ENCODE results near the gene KSR1. TPM values are rescaled to one million over a fixed set of nuclear protein-coding genes. Genes with fewer than 3 reads are reported as not detected.
A peak's percentile ranks its signal among the peaks of the same experiment; 100 is the strongest.

KSR1 gene
- total RNA-seq, 1 donor from 2014 or later, result 60.6 TPM

DNA sequence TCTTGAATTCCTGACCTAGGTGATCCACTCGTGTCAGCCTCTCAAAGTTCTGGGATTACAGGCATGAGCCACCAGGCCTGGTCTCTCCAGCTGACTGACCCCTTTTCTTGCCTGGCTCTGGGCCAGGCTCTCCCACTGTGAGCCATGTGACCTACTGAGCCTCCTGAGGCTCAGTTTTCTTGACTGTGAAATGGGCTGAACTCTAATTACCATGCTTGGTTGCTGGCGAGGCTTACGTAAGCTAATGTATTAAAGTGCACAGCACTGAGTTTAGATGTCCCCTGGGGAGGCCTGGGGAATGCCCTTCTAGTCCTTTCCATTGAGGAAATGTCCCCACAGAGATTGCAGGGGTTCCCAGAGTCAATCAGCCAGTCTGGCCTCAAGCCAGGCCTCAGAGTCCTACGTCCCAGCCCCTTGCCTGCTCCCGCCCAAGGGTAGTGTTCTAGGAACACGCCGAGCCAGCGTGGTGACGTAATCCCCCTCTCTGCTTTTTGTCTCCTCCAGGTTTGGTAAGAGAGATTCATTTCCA, 129.0 kb downstream of the KSR1 start:
- Mint-ChIP-seq H3K9me3 (ENCODE audit: low read depth) (no peaks in the 10 kb centered on the region), H3K4me3 (ENCODE audit: unreplicated experiment) (no peak overlapping the region), H3K4me1 (ENCODE audit: low read depth) (peaks cover 62% of the 10 kb centered on the region), H3K36me3 (ENCODE audit: low read depth) (peaks cover 17% of the 10 kb centered on the region), H3K27me3 (ENCODE audit: low read depth) (no peaks in the 10 kb centered on the region), H3K27ac (ENCODE audit: unreplicated experiment) (peak overlapping the region; percentile 96)
- TF ChIP-seq, protein P1, sequence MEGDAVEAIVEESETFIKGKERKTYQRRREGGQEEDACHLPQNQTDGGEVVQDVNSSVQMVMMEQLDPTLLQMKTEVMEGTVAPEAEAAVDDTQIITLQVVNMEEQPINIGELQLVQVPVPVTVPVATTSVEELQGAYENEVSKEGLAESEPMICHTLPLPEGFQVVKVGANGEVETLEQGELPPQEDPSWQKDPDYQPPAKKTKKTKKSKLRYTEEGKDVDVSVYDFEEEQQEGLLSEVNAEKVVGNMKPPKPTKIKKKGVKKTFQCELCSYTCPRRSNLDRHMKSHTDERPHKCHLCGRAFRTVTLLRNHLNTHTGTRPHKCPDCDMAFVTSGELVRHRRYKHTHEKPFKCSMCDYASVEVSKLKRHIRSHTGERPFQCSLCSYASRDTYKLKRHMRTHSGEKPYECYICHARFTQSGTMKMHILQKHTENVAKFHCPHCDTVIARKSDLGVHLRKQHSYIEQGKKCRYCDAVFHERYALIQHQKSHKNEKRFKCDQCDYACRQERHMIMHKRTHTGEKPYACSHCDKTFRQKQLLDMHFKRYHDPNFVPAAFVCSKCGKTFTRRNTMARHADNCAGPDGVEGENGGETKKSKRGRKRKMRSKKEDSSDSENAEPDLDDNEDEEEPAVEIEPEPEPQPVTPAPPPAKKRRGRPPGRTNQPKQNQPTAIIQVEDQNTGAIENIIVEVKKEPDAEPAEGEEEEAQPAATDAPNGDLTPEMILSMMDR (IDR thresholded peaks at IDR 0.05), result no peak
- DNase-seq (ENCODE audit: low spot score), result no peak

DNA sequence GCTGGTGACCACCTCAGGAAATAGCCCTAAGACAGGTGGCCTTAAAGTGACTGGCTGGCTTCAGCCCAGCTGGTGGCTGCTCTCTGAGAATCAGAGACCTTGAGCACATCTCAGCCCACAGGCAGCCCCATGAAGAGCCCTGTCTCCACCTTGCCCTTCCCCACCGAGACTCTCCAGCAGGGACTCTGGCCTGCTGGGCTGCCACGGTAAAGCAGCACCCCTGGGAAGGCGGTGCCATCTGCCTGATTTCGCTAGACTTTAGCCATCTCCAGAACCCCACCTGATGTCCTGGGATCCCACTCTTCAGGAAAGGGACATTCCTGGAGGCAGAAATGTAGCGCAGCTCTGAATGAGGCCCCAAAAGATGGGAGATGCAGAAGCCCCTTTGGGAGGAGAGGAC, 129.5 kb downstream of the KSR1 start:
- peaks cover 22% of the 10 kb centered on the region for H3K36me3 Mint-ChIP-seq (ENCODE audit: low read depth)
- H3K27me3 Mint-ChIP-seq (ENCODE audit: low read depth), result no peaks in the 10 kb centered on the region
- no peak for DNase-seq (ENCODE audit: low spot score)
- peak overlapping the region; percentile 31 for H3K4me3 Mint-ChIP-seq (ENCODE audit: unreplicated experiment)
- no peaks in the 10 kb centered on the region for H3K9me3 Mint-ChIP-seq (ENCODE audit: low read depth)
- peaks cover 59% of the 10 kb centered on the region for H3K4me1 Mint-ChIP-seq (ENCODE audit: low read depth)
- peak overlapping the region; percentile 96 for H3K27ac Mint-ChIP-seq (ENCODE audit: unreplicated experiment)
- TF ChIP-seq, protein P1 (IDR thresholded peaks at IDR 0.05), result no peak

DNA sequence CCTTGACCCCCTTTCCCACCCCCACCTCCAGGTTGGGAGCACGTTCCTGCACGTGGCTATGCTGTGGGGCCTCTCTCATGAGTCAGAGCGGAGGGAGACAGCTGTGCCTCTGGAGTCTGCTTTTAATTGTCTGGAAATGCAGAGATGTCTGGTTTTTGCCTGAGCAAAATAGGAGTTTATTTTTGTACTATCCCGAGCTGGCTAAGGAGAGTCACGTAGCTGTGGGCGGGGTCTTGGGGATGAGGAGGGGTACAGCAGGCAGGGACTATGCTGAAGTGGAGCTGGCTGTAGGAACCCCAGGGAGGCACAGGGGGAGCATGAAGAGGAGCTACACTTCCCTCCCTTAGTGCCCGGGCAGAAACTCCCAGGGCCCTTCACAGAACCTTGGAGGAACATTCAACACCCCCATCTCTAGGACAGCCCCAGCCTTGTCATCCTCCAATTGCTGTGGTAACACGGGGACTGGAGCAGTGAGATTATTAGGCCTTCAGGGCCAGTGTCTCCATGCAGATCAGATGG, 130.0 kb downstream of the KSR1 start:
- Mint-ChIP-seq H3K36me3 (ENCODE audit: low read depth) (peaks cover 24% of the 10 kb centered on the region), H3K4me3 (ENCODE audit: unreplicated experiment) (peak overlapping the region; percentile 31), H3K27me3 (ENCODE audit: low read depth) (no peaks in the 10 kb centered on the region), H3K9me3 (ENCODE audit: low read depth) (no peaks in the 10 kb centered on the region), H3K4me1 (ENCODE audit: low read depth) (peaks cover 60% of the 10 kb centered on the region), H3K27ac (ENCODE audit: unreplicated experiment) (peak overlapping the region; percentile 96)
- TF ChIP-seq, protein P1 (IDR thresholded peaks at IDR 0.05), result peak; percentile 30
- peak; percentile 84 for DNase-seq (ENCODE audit: low spot score)

DNA sequence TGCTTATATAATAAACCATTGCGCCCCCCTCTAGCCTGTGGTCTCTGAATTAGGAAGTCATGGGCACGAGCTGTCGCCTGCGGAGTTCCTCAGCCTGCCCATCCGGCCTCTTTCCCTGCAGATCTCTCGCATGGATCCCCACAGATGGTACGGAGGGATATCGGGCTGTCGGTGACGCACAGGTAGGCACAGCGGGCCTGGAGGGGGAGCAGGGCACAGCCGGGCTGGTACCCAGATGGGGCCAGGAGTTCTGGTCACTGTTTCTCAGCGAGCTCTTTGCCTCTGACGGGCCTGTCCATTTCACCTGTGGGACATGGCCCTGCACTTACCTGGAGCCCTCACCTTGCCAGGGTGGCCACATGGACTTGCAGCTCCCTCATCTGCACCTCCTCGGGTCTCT, 132.1 kb downstream of the KSR1 start:
- Mint-ChIP-seq H3K36me3 (ENCODE audit: low read depth) (peaks cover 28% of the 10 kb centered on the region), H3K4me1 (ENCODE audit: low read depth) (peaks cover 51% of the 10 kb centered on the region), H3K9me3 (ENCODE audit: low read depth) (no peaks in the 10 kb centered on the region), H3K4me3 (ENCODE audit: unreplicated experiment) (no peak overlapping the region), H3K27me3 (ENCODE audit: low read depth) (no peaks in the 10 kb centered on the region), H3K27ac (ENCODE audit: unreplicated experiment) (no peak overlapping the region)
- DNase-seq (ENCODE audit: low spot score), result peak; percentile 74
- TF ChIP-seq, protein P1 (IDR thresholded peaks at IDR 0.05), result no peak

DNA sequence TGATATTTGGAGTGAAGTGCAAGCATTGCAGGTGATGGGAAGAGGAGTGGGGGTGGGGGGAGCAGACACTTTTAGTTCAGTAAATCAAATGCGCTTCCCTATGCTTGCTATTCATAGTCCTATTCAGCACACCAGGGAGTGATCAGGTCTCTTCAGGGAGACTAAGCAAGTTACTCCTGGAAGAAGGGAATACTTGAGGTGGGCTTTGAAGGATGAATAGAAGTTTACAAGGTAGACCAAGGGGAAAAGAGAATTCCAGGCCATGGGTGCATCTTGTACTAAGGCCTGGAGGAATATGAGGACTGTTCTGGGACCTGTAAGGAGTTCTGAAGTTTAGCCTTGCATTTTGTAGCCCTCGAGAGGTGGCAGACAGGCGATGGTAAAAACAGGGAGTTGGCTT, 134.6 kb downstream of the KSR1 start:
- Mint-ChIP-seq H3K27ac (ENCODE audit: unreplicated experiment) (peak overlapping the region; percentile 12), H3K9me3 (ENCODE audit: low read depth) (no peaks in the 10 kb centered on the region), H3K4me3 (ENCODE audit: unreplicated experiment) (no peak overlapping the region), H3K27me3 (ENCODE audit: low read depth) (no peaks in the 10 kb centered on the region), H3K36me3 (ENCODE audit: low read depth) (peaks cover 40% of the 10 kb centered on the region), H3K4me1 (ENCODE audit: low read depth) (peaks cover 26% of the 10 kb centered on the region)
- DNase-seq (ENCODE audit: low spot score), result no peak
- TF ChIP-seq, protein P1 (IDR thresholded peaks at IDR 0.05), result no peak
